WTC11 (cell line): ENCODE data around the gene DHX34. TPM values are rescaled to one million over a fixed set of nuclear protein-coding genes. Genes with fewer than 3 reads are reported as not detected.

Experiments used
- ATAC-seq: fragments of 200-7000 bp; cut with Tn5 transposase; 2 replicates; pipeline ENCODE4 v1.10.0; 2021; ENCODE audit warnings: mild to moderate bottlenecking, moderate library complexity
- CTCF ChIA-PET: fragments of 300-600 bp; sonication (Branson Sonifier 250); formaldehyde crosslinking; loops from one replicate; lab custom pipeline; 2021; ENCODE audit warnings: antibody characterized with exemption; lab: Charles Lee
- POLR2A ChIA-PET: fragments of 350-600 bp; sonication (Branson Sonifier 250); formaldehyde crosslinking; loops from one replicate; lab custom pipeline; 2021; ENCODE audit warnings: antibody characterized with exemption; lab: Charles Lee
- DNase-seq: peaks from one replicate; pipeline ENCODE4 v3.0.0; 2021; ENCODE audit warnings: low spot score
- H3K27ac Mint-ChIP-seq: 2 replicates; pipeline ENCODE4 v1.8.0; 2021; ENCODE audit warnings: mixed read lengths
- H3K27me3 Mint-ChIP-seq: 2 replicates; pipeline ENCODE4 v1.8.0; 2021; ENCODE audit warnings: low read depth, mild to moderate bottlenecking, moderate library complexity, mixed read lengths
- H3K36me3 Mint-ChIP-seq: 2 replicates; pipeline ENCODE4 v1.8.0; 2021; ENCODE audit warnings: mixed read lengths
- H3K4me1 Mint-ChIP-seq: 2 replicates; pipeline ENCODE4 v1.8.0; 2022; ENCODE audit warnings: mixed read lengths
- H3K4me3 Mint-ChIP-seq: 2 replicates; pipeline ENCODE4 v1.8.0; 2021; ENCODE audit warnings: mild to moderate bottlenecking, moderate library complexity, mixed read lengths
- H3K9me3 Mint-ChIP-seq: 2 replicates; pipeline ENCODE4 v1.8.0; 2021; ENCODE audit warnings: mixed read lengths
- CREB1 ChIP-seq: sonication (generic); formaldehyde crosslinking; IDR thresholded peaks from 2 replicates; pipeline ENCODE4 v1.8.0; 2023; ENCODE audit warnings: mild to moderate bottlenecking, missing genetic modification reagents
- CREM ChIP-seq: sonication (generic); formaldehyde crosslinking; IDR thresholded peaks from 2 replicates; pipeline ENCODE4 v1.8.1; 2022; ENCODE audit warnings: mild to moderate bottlenecking, missing genetic modification reagents, moderate library complexity
- ELF4 ChIP-seq: sonication (generic); formaldehyde crosslinking; IDR thresholded peaks from 2 replicates; pipeline ENCODE4 v1.8.1; 2022; ENCODE audit warnings: low read depth, mild to moderate bottlenecking, moderate library complexity, missing genetic modification reagents
- ESRRA ChIP-seq: sonication (generic); formaldehyde crosslinking; IDR thresholded peaks from 2 replicates; pipeline ENCODE4 v1.8.1; 2022; ENCODE audit warnings: mild to moderate bottlenecking, missing genetic modification reagents, borderline replicate concordance
- FOXJ3 ChIP-seq: sonication (generic); formaldehyde crosslinking; IDR thresholded peaks from 2 replicates; pipeline ENCODE4 v1.9.0; 2021; ENCODE audit warnings: missing genetic modification reagents, mild to moderate bottlenecking, borderline replicate concordance
- GABPB1 ChIP-seq: sonication (generic); formaldehyde crosslinking; IDR thresholded peaks from 2 replicates; pipeline ENCODE4 v1.8.1; 2023; ENCODE audit warnings: mild to moderate bottlenecking, missing genetic modification reagents
- KAT7 ChIP-seq: sonication (generic); formaldehyde crosslinking; IDR thresholded peaks from 2 replicates; pipeline ENCODE4 v1.8.1; 2023; ENCODE audit warnings: missing genetic modification reagents, mild to moderate bottlenecking, borderline replicate concordance
- NFYB ChIP-seq: sonication (generic); formaldehyde crosslinking; conservative IDR thresholded peaks from 2 replicates; pipeline ENCODE4 v1.8.0; 2022; ENCODE audit warnings: low read depth, missing genetic modification reagents
- NR1H2 ChIP-seq: sonication (generic); formaldehyde crosslinking; IDR thresholded peaks from 2 replicates; pipeline ENCODE4 v1.9.0; 2021; ENCODE audit warnings: mild to moderate bottlenecking, moderate library complexity, missing genetic modification reagents
- NR2C2 ChIP-seq: sonication (generic); formaldehyde crosslinking; IDR thresholded peaks from 2 replicates; pipeline ENCODE4 v1.8.0; 2022; ENCODE audit warnings: mild to moderate bottlenecking, missing genetic modification reagents
- RELA ChIP-seq: sonication (generic); formaldehyde crosslinking; IDR thresholded peaks from 2 replicates; pipeline ENCODE4 v1.8.1; 2022; ENCODE audit warnings: missing genetic modification reagents, mild to moderate bottlenecking, borderline replicate concordance
- SMAD4 ChIP-seq: sonication (generic); formaldehyde crosslinking; IDR thresholded peaks from 2 replicates; pipeline ENCODE4 v1.8.0; 2022; ENCODE audit warnings: mild to moderate bottlenecking, missing genetic modification reagents
- TCF7 ChIP-seq: sonication (generic); formaldehyde crosslinking; IDR thresholded peaks from 2 replicates; pipeline ENCODE4 v1.8.0; 2022; ENCODE audit warnings: mild to moderate bottlenecking, low read depth, missing genetic modification reagents, moderate library complexity
- TP53 ChIP-seq: sonication (generic); formaldehyde crosslinking; IDR thresholded peaks from 2 replicates; pipeline ENCODE4 v1.8.1; 2023; ENCODE audit warnings: mild to moderate bottlenecking, missing genetic modification reagents
- ZBTB21 ChIP-seq: sonication (generic); formaldehyde crosslinking; IDR thresholded peaks from 2 replicates; pipeline ENCODE4 v1.8.1; 2023; ENCODE audit warnings: mild to moderate bottlenecking, missing genetic modification reagents, borderline replicate concordance
- ZNF219 ChIP-seq: sonication (generic); formaldehyde crosslinking; IDR thresholded peaks from 2 replicates; pipeline ENCODE4 v1.8.0; 2023; ENCODE audit warnings: missing genetic modification reagents, mild to moderate bottlenecking, borderline replicate concordance
- ZNF232 ChIP-seq: sonication (generic); formaldehyde crosslinking; IDR thresholded peaks from 2 replicates; pipeline ENCODE4 v1.8.0; 2022; ENCODE audit warnings: mild to moderate bottlenecking, missing genetic modification reagents
- ZNF263 ChIP-seq: sonication (generic); formaldehyde crosslinking; IDR thresholded peaks from 2 replicates; pipeline ENCODE4 v1.8.1; 2022; ENCODE audit warnings: low read depth, mild to moderate bottlenecking, moderate library complexity, missing genetic modification reagents
- ZNF396 ChIP-seq: fragments of 250-450 bp; sonication (Bioruptor Pico); IDR thresholded peaks from 2 replicates; pipeline ENCODE4 v1.8.0; 2021; ENCODE audit warnings: mild to moderate bottlenecking, moderate library complexity, borderline replicate concordance
- total RNA-seq: library from RNA; stranded (reverse); gene quantifications from 3 replicates; pipeline ENCODE4 v1.2.3, GENCODE V29; 2021
- TF ChIP-seq, protein P1 (sequence below): sonication (generic); formaldehyde crosslinking; IDR thresholded peaks from 2 replicates; pipeline ENCODE4 v1.8.1; 2022; ENCODE audit warnings: low read depth, missing genetic modification reagents, borderline replicate concordance
- TF ChIP-seq, protein P2 (sequence below): fragments of 250-450 bp; sonication (Bioruptor Pico); IDR thresholded peaks from 2 replicates; pipeline ENCODE4 v1.9.0; 2021; ENCODE audit warnings: mild to moderate bottlenecking, borderline replicate concordance
- TF ChIP-seq, protein P3 (sequence below): sonication (generic); formaldehyde crosslinking; IDR thresholded peaks from 2 replicates; pipeline ENCODE4 v1.8.1; 2023; ENCODE audit warnings: mild to moderate bottlenecking, missing genetic modification reagents
- TF ChIP-seq, protein P4 (sequence below): sonication (generic); formaldehyde crosslinking; IDR thresholded peaks from 2 replicates; pipeline ENCODE4 v1.8.1; 2023; ENCODE audit warnings: mild to moderate bottlenecking, moderate library complexity, missing genetic modification reagents

Gene DHX34
- total RNA-seq, 1 experiment from 2014 or later, result 35.6 TPM

DNA sequence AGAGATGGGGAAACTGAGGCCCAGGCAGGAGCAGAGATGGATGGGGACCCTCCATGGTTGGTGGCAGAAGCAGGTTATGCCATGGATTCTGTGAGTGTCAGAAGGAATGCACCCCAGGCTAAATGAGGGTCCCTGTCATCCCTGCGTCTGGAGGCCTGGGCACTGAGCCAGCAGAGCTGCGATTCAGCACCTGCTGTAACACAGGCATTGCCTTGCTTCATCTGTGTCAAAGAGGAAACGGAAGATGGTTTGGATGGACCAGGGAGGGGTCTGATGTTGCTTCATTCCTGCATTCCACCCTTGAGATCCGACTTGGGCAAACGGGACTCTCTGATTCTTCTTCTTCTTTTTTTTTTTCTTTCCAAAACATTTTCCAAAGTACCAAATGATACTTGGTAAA is 38.3 kb upstream of the DHX34 start:
- ATAC-seq, result no peak
- ChIA-PET CTCF (no interaction called here), POLR2A (no interaction called here)
- TF ChIP-seq NR2C2 (no peak), CREB1 (CRISPR knock-in tag) (no peak), RELA (CRISPR knock-in tag) (no peak), ZNF232 (CRISPR knock-in tag) (no peak), GABPB1 (CRISPR knock-in tag) (peak; percentile 99)
- H3K36me3 Mint-ChIP-seq, result no peaks in the 10 kb centered on the region
- H3K4me1 Mint-ChIP-seq, result peaks cover 5% of the 10 kb centered on the region; the same call in 1 of the 2 replicates
- peaks cover 8% of the 10 kb centered on the region; the same call in 1 of the 2 replicates for H3K9me3 Mint-ChIP-seq
- H3K4me3 Mint-ChIP-seq, result no peak overlapping the region
- H3K27me3 Mint-ChIP-seq, result peaks cover 19% of the 10 kb centered on the region
- DNase-seq, result no peak
- no peak overlapping the region for H3K27ac Mint-ChIP-seq

DNA sequence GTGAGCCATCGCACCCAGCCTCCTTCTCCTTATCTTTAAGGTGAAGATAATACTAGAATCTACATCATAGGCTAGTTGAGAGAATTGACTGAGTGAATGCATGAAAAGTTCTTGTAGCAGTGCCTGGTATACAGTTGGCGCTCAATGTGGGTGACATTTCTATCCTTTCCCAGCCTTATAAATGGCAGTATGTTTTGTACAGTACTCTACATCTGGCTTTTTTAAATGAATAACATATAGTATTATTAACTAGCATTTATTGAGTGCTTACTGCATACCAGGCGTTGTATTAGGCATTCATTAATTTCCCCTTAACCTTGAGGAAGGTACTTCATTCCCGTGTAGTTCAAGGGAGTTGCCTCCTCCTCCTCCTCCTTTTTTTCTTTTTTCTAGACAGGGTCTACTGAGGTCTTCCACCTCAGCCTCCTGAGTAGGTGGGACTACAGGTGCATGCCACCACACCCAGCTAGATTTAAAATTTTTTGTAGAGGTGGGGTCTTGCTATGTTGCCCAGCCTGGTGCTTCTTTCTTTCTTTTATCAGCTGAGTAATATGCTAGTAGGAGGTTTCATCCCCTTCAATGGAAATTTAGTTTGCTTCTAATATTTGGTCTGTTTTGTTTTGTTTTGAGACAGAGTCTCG is 36.6 kb upstream of the DHX34 start:
- ATAC-seq, result no peak
- Mint-ChIP-seq H3K27me3 (peaks cover 11% of the 10 kb centered on the region; the same call in 1 of the 2 replicates), H3K27ac (no peak overlapping the region), H3K4me1 (peaks cover 5% of the 10 kb centered on the region; the same call in 1 of the 2 replicates), H3K9me3 (peaks cover 8% of the 10 kb centered on the region; the same call in 1 of the 2 replicates), H3K4me3 (no peak overlapping the region), H3K36me3 (no peaks in the 10 kb centered on the region)
- ChIA-PET CTCF (interaction anchor here (1.8 kb wide), 1 partner anchor 36 kb away, joined by 4 read pairs; the partner anchor contains the start of gene DHX34), POLR2A (no interaction called here)
- no peak for DNase-seq
- TF ChIP-seq ZNF396 (CRISPR knock-in tag) (no peak), ZBTB21 (CRISPR knock-in tag) (no peak), ESRRA (CRISPR knock-in tag) (no peak), TCF7 (CRISPR knock-in tag) (no peak), TP53 (no peak)
- TF ChIP-seq, protein P1, sequence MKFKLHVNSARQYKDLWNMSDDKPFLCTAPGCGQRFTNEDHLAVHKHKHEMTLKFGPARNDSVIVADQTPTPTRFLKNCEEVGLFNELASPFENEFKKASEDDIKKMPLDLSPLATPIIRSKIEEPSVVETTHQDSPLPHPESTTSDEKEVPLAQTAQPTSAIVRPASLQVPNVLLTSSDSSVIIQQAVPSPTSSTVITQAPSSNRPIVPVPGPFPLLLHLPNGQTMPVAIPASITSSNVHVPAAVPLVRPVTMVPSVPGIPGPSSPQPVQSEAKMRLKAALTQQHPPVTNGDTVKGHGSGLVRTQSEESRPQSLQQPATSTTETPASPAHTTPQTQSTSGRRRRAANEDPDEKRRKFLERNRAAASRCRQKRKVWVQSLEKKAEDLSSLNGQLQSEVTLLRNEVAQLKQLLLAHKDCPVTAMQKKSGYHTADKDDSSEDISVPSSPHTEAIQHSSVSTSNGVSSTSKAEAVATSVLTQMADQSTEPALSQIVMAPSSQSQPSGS (CRISPR knock-in tag), result no peak

DNA sequence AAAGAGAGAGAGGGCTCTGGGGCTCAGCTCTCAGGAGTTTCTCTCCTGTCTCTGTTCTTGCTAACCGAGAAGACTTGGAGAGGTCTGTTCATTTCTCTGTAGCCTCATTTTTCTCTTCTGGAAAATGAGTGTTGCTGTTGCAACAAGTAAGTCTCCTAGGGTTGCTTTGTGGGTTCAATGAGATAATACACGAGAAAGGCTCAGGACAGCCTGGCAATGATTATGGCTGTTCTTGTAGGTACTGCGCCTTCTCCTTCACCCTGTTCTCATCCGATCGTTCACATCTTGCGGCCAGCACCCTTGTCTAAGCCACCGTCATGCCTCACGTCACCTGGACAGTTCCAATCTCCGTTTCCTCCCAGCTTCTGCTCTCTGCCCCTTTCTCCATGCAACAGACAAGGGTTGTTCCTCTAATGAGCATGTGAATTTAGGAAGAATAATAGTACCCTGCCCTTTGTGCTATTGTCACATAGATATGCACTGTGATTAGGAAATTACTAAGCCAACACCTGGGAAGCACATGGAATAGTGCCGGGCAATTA is 35.3 kb upstream of the DHX34 start:
- H3K27me3 Mint-ChIP-seq, result peaks cover 11% of the 10 kb centered on the region; the same call in 1 of the 2 replicates
- POLR2A ChIA-PET, result no interaction called here
- no peaks in the 10 kb centered on the region for H3K36me3 Mint-ChIP-seq
- ATAC-seq (no peak), DNase-seq (no peak)
- peaks cover 5% of the 10 kb centered on the region; the same call in 1 of the 2 replicates for H3K4me1 Mint-ChIP-seq
- peaks cover 8% of the 10 kb centered on the region; the same call in 1 of the 2 replicates for H3K9me3 Mint-ChIP-seq
- CTCF ChIA-PET, result interaction anchor here (1.8 kb wide), 1 partner anchor 35 kb away, joined by 4 read pairs; the partner anchor contains the start of gene DHX34
- H3K4me3 Mint-ChIP-seq, result no peak overlapping the region
- no peak overlapping the region for H3K27ac Mint-ChIP-seq
- TF ChIP-seq NFYB (CRISPR knock-in tag), result no peak
- TF ChIP-seq, protein P2, sequence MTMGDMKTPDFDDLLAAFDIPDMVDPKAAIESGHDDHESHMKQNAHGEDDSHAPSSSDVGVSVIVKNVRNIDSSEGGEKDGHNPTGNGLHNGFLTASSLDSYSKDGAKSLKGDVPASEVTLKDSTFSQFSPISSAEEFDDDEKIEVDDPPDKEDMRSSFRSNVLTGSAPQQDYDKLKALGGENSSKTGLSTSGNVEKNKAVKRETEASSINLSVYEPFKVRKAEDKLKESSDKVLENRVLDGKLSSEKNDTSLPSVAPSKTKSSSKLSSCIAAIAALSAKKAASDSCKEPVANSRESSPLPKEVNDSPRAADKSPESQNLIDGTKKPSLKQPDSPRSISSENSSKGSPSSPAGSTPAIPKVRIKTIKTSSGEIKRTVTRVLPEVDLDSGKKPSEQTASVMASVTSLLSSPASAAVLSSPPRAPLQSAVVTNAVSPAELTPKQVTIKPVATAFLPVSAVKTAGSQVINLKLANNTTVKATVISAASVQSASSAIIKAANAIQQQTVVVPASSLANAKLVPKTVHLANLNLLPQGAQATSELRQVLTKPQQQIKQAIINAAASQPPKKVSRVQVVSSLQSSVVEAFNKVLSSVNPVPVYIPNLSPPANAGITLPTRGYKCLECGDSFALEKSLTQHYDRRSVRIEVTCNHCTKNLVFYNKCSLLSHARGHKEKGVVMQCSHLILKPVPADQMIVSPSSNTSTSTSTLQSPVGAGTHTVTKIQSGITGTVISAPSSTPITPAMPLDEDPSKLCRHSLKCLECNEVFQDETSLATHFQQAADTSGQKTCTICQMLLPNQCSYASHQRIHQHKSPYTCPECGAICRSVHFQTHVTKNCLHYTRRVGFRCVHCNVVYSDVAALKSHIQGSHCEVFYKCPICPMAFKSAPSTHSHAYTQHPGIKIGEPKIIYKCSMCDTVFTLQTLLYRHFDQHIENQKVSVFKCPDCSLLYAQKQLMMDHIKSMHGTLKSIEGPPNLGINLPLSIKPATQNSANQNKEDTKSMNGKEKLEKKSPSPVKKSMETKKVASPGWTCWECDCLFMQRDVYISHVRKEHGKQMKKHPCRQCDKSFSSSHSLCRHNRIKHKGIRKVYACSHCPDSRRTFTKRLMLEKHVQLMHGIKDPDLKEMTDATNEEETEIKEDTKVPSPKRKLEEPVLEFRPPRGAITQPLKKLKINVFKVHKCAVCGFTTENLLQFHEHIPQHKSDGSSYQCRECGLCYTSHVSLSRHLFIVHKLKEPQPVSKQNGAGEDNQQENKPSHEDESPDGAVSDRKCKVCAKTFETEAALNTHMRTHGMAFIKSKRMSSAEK (CRISPR knock-in tag), result no peak
- TF ChIP-seq KAT7, result no peak
- no peak for TF ChIP-seq ELF4
- TF ChIP-seq, protein P3, sequence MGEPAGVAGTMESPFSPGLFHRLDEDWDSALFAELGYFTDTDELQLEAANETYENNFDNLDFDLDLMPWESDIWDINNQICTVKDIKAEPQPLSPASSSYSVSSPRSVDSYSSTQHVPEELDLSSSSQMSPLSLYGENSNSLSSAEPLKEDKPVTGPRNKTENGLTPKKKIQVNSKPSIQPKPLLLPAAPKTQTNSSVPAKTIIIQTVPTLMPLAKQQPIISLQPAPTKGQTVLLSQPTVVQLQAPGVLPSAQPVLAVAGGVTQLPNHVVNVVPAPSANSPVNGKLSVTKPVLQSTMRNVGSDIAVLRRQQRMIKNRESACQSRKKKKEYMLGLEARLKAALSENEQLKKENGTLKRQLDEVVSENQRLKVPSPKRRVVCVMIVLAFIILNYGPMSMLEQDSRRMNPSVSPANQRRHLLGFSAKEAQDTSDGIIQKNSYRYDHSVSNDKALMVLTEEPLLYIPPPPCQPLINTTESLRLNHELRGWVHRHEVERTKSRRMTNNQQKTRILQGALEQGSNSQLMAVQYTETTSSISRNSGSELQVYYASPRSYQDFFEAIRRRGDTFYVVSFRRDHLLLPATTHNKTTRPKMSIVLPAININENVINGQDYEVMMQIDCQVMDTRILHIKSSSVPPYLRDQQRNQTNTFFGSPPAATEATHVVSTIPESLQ (CRISPR knock-in tag), result no peak
- no peak for TF ChIP-seq CREM (CRISPR knock-in tag)
- TF ChIP-seq SMAD4, result no peak
- no peak for TF ChIP-seq ZNF263
- TF ChIP-seq NR1H2 (CRISPR knock-in tag), result no peak
- TF ChIP-seq, protein P4, sequence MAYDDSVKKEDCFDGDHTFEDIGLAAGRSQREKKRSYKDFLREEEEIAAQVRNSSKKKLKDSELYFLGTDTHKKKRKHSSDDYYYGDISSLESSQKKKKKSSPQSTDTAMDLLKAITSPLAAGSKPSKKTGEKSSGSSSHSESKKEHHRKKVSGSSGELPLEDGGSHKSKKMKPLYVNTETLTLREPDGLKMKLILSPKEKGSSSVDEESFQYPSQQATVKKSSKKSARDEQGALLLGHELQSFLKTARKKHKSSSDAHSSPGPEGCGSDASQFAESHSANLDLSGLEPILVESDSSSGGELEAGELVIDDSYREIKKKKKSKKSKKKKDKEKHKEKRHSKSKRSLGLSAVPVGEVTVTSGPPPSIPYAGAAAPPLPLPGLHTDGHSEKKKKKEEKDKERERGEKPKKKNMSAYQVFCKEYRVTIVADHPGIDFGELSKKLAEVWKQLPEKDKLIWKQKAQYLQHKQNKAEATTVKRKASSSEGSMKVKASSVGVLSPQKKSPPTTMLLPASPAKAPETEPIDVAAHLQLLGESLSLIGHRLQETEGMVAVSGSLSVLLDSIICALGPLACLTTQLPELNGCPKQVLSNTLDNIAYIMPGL, result no peak
- TF ChIP-seq ZNF219 (CRISPR knock-in tag), result no peak
- no peak for TF ChIP-seq FOXJ3 (CRISPR knock-in tag)
